ENCODE results near the gene IMMP2L. TPM values are rescaled to one million over a fixed set of nuclear protein-coding genes. Genes with fewer than 3 reads are reported as not detected.

The IMMP2L gene
- total and polyA plus RNA-seq, 3 experiments from 2014 or later, result 13.7 to 23.5 (median 18.0) TPM

- Histone ChIP-seq H3K27me3 (ENCODE audit: insufficient read depth, low read length, poor library complexity, severe bottlenecking) (no peaks in the 10 kb centered on the region), H3K4me1 (ENCODE audit: insufficient read depth, low read length) (peaks cover 62% of the 10 kb centered on the region), H3K9me3 (ENCODE audit: low read length) (no peaks in the 10 kb centered on the region), H3K27ac (ENCODE audit: low read depth, low read length) (no peak overlapping the region), H3K4me3 (ENCODE audit: low read length) (no peak overlapping the region), H3K36me3 (ENCODE audit: insufficient read depth, low read length) (no peaks in the 10 kb centered on the region)
- H3K9me3 Mint-ChIP-seq, result no peaks in the 10 kb centered on the region
- H3K27ac Mint-ChIP-seq, result peak overlapping the region in 7 of 8 donors; percentile 2 to 85 (median 67)
- POLR2A ChIA-PET, result no interaction called here
- CTCF ChIA-PET, result no interaction called here
- no peaks in the 10 kb centered on the region for H3K36me3 Mint-ChIP-seq
- peak overlapping the region in 4 of 7 donors; percentile 16 to 76 (median 32) for H3K4me3 Mint-ChIP-seq
- no peaks in the 10 kb centered on the region for H3K27me3 Mint-ChIP-seq
- DNase-seq, result no peak
- peaks cover 33 to 48% (median 48%) of the 10 kb centered on the region in 3 donors for H3K4me1 Mint-ChIP-seq
Measured at GRCh38 chr7:111009526-111010040, 552.7 kb downstream of the IMMP2L start.

GRCh38 chr7:111006691-111007090 is 555.6 kb downstream of the IMMP2L start:
- Mint-ChIP-seq H3K4me3 (no peak overlapping the region), H3K4me1 (peaks cover 15 to 29% (median 27%) of the 10 kb centered on the region in 3 donors), H3K27ac (no peak overlapping the region), H3K36me3 (no peaks in the 10 kb centered on the region), H3K9me3 (no peaks in the 10 kb centered on the region), H3K27me3 (no peaks in the 10 kb centered on the region)
- H3K4me3 ChIP-seq (ENCODE audit: low read length), result no peak overlapping the region
- ChIA-PET CTCF (interaction anchor here (1.2 kb wide), 1 partner anchor 11 kb away, joined by 3 read pairs; no protein-coding TSS in a partner anchor), POLR2A (no interaction called here)
- DNase-seq, result no peak
- no peaks in the 10 kb centered on the region for H3K27me3 ChIP-seq (ENCODE audit: insufficient read depth, low read length, poor library complexity, severe bottlenecking)
- peaks cover 45% of the 10 kb centered on the region for H3K4me1 ChIP-seq (ENCODE audit: insufficient read depth, low read length)
- no peaks in the 10 kb centered on the region for H3K9me3 ChIP-seq (ENCODE audit: low read length)
- no peak overlapping the region for H3K27ac ChIP-seq (ENCODE audit: low read depth, low read length)
- no peaks in the 10 kb centered on the region for H3K36me3 ChIP-seq (ENCODE audit: insufficient read depth, low read length)

GRCh38 chr7:111006040-111006439 is 556.3 kb downstream of the IMMP2L start:
- no peak overlapping the region for H3K27ac Mint-ChIP-seq
- Histone ChIP-seq H3K27ac (ENCODE audit: low read depth, low read length) (no peak overlapping the region), H3K4me1 (ENCODE audit: insufficient read depth, low read length) (peaks cover 38% of the 10 kb centered on the region), H3K27me3 (ENCODE audit: insufficient read depth, low read length, poor library complexity, severe bottlenecking) (no peaks in the 10 kb centered on the region), H3K4me3 (ENCODE audit: low read length) (no peak overlapping the region), H3K36me3 (ENCODE audit: insufficient read depth, low read length) (no peaks in the 10 kb centered on the region), H3K9me3 (ENCODE audit: low read length) (no peaks in the 10 kb centered on the region)
- ChIA-PET POLR2A (no interaction called here), CTCF (interaction anchor here (1.2 kb wide), 1 partner anchor 10 kb away, joined by 3 read pairs; no protein-coding TSS in a partner anchor)
- no peaks in the 10 kb centered on the region for H3K27me3 Mint-ChIP-seq
- H3K36me3 Mint-ChIP-seq, result no peaks in the 10 kb centered on the region
- no peaks in the 10 kb centered on the region for H3K9me3 Mint-ChIP-seq
- no peak for DNase-seq
- no peak overlapping the region for H3K4me3 Mint-ChIP-seq
- peaks cover 11 to 22% (median 21%) of the 10 kb centered on the region in 3 donors for H3K4me1 Mint-ChIP-seq

- no peak overlapping the region for H3K4me3 Mint-ChIP-seq
- H3K27ac Mint-ChIP-seq, result no peak overlapping the region
- H3K4me1 Mint-ChIP-seq, result peaks cover 5 to 17% (median 15%) of the 10 kb centered on the region in 3 donors
- H3K4me3 ChIP-seq (ENCODE audit: low read length), result no peak overlapping the region
- no peaks in the 10 kb centered on the region for H3K27me3 Mint-ChIP-seq
- no peaks in the 10 kb centered on the region for H3K36me3 Mint-ChIP-seq
- no peak for DNase-seq
- no peaks in the 10 kb centered on the region for H3K9me3 Mint-ChIP-seq
- POLR2A ChIA-PET, result no interaction called here
- H3K9me3 ChIP-seq (ENCODE audit: low read length), result no peaks in the 10 kb centered on the region
- no peaks in the 10 kb centered on the region for H3K27me3 ChIP-seq (ENCODE audit: insufficient read depth, low read length, poor library complexity, severe bottlenecking)
- H3K36me3 ChIP-seq (ENCODE audit: insufficient read depth, low read length), result no peaks in the 10 kb centered on the region
- peaks cover 32% of the 10 kb centered on the region for H3K4me1 ChIP-seq (ENCODE audit: insufficient read depth, low read length)
- H3K27ac ChIP-seq (ENCODE audit: low read depth, low read length), result no peak overlapping the region
- CTCF ChIA-PET, result interaction anchor here (1.2 kb wide), 1 partner anchor 9 kb away, joined by 3 read pairs; no protein-coding TSS in a partner anchor
Measured at GRCh38 chr7:111005445-111005844, 556.8 kb downstream of the IMMP2L start.

- Mint-ChIP-seq H3K4me1 (peaks cover 0 to 7% (median 5%) of the 10 kb centered on the region in 3 donors), H3K27ac (no peak overlapping the region), H3K27me3 (no peaks in the 10 kb centered on the region), H3K4me3 (no peak overlapping the region), H3K9me3 (no peaks in the 10 kb centered on the region), H3K36me3 (peaks cover 0 to 6% (median 0%) of the 10 kb centered on the region in 3 donors)
- Histone ChIP-seq H3K27ac (ENCODE audit: low read depth, low read length) (no peak overlapping the region), H3K4me1 (ENCODE audit: insufficient read depth, low read length) (peaks cover 22% of the 10 kb centered on the region), H3K4me3 (ENCODE audit: low read length) (no peak overlapping the region), H3K9me3 (ENCODE audit: low read length) (no peaks in the 10 kb centered on the region), H3K27me3 (ENCODE audit: insufficient read depth, low read length, poor library complexity, severe bottlenecking) (no peaks in the 10 kb centered on the region), H3K36me3 (ENCODE audit: insufficient read depth, low read length) (no peaks in the 10 kb centered on the region)
- CTCF ChIA-PET, result interaction anchor here (0.7 kb wide), 1 partner anchor 19 kb away, joined by 3 read pairs; no protein-coding TSS in a partner anchor
- DNase-seq, result no peak
- POLR2A ChIA-PET, result no interaction called here
Measured at GRCh38 chr7:111004310-111004901, 557.9 kb downstream of the IMMP2L start.

GRCh38 chr7:111003883-111004282 is 558.4 kb downstream of the IMMP2L start:
- Histone ChIP-seq H3K4me1 (ENCODE audit: insufficient read depth, low read length) (peaks cover 17% of the 10 kb centered on the region), H3K27ac (ENCODE audit: low read depth, low read length) (no peak overlapping the region), H3K4me3 (ENCODE audit: low read length) (no peak overlapping the region), H3K36me3 (ENCODE audit: insufficient read depth, low read length) (no peaks in the 10 kb centered on the region), H3K9me3 (ENCODE audit: low read length) (no peaks in the 10 kb centered on the region), H3K27me3 (ENCODE audit: insufficient read depth, low read length, poor library complexity, severe bottlenecking) (no peaks in the 10 kb centered on the region)
- Mint-ChIP-seq H3K27ac (no peak overlapping the region), H3K36me3 (peaks cover 0 to 10% (median 0%) of the 10 kb centered on the region in 3 donors), H3K27me3 (no peaks in the 10 kb centered on the region), H3K4me3 (no peak overlapping the region), H3K4me1 (peaks cover 0 to 7% (median 5%) of the 10 kb centered on the region in 3 donors), H3K9me3 (no peaks in the 10 kb centered on the region)
- ChIA-PET CTCF (no interaction called here), POLR2A (no interaction called here)
- no peak for DNase-seq

- Mint-ChIP-seq H3K36me3 (peaks cover 0 to 2% (median 2%) of the 10 kb centered on the region in 3 donors), H3K4me1 (peaks cover 23 to 24% (median 24%) of the 10 kb centered on the region in 3 donors), H3K27me3 (no peaks in the 10 kb centered on the region), H3K27ac (peak overlapping the region; percentile 7 to 83 (median 30)), H3K4me3 (no peak overlapping the region), H3K9me3 (no peaks in the 10 kb centered on the region)
- Histone ChIP-seq H3K9me3 (ENCODE audit: low read length) (no peaks in the 10 kb centered on the region), H3K4me1 (ENCODE audit: insufficient read depth, low read length) (peaks cover 24% of the 10 kb centered on the region), H3K36me3 (ENCODE audit: insufficient read depth, low read length) (no peaks in the 10 kb centered on the region), H3K27ac (ENCODE audit: low read depth, low read length) (no peak overlapping the region), H3K4me3 (ENCODE audit: low read length) (no peak overlapping the region), H3K27me3 (ENCODE audit: insufficient read depth, low read length, poor library complexity, severe bottlenecking) (no peaks in the 10 kb centered on the region)
- ChIA-PET CTCF (interaction anchor here (1.2 kb wide), 1 partner anchor 64 kb away, joined by 3 read pairs; no protein-coding TSS in a partner anchor), POLR2A (no interaction called here)
- no peak for DNase-seq
Measured at GRCh38 chr7:110994028-110994967, 568.0 kb downstream of the IMMP2L start.
